HepG2 (cell line): ENCODE measurements around the gene TAAR9. TPM values are rescaled to one million over a fixed set of nuclear protein-coding genes. Genes with fewer than 3 reads are reported as not detected.

ENCODE experiments used
- FOXJ3 ChIP-seq: sonication (generic); formaldehyde crosslinking; IDR thresholded peaks from 2 replicates; pipeline ENCODE4 v1.4.0; 2020; ENCODE audit warnings: missing genetic modification reagents, mild to moderate bottlenecking, borderline replicate concordance
- NR1H2 ChIP-seq: sonication (generic); formaldehyde crosslinking; IDR thresholded peaks from 2 replicates; pipeline ENCODE4 v1.8.1; 2022; ENCODE audit warnings: low read depth, missing genetic modification reagents, borderline replicate concordance
- NRL ChIP-seq: sonication (generic); formaldehyde crosslinking; IDR thresholded peaks from 2 replicates; pipeline ENCODE4 v1.5.0; 2020; ENCODE audit warnings: missing genetic modification reagents, mild to moderate bottlenecking, moderate library complexity, borderline replicate concordance
- POLR2A ChIP-seq, 2 experiments: IDR thresholded peaks; 2 replicates each; pipeline ENCODE4 v1.6.1; 2011; ENCODE audit warnings: low read depth in 2 of 2, low read length in 2 of 2, mild to moderate bottlenecking in 1 of 2, moderate library complexity in 1 of 2; ENCODE audit not compliant: insufficient read depth in 1 of 2
- ZNF101 ChIP-seq: sonication (generic); formaldehyde crosslinking; IDR thresholded peaks from 2 replicates; pipeline ENCODE4 v1.4.0; 2020; ENCODE audit warnings: mild to moderate bottlenecking, low read depth, missing genetic modification reagents, borderline replicate concordance
- ZNF225 ChIP-seq: sonication (generic); formaldehyde crosslinking; IDR thresholded peaks from 2 replicates; pipeline ENCODE4 v1.4.0; 2020; ENCODE audit warnings: mild to moderate bottlenecking, missing genetic modification reagents
- ZNF335 ChIP-seq: sonication (generic); formaldehyde crosslinking; IDR thresholded peaks from 2 replicates; pipeline ENCODE4 v1.4.0; 2020; ENCODE audit warnings: missing genetic modification reagents
- ZNF350 ChIP-seq: sonication (generic); formaldehyde crosslinking; IDR thresholded peaks from 2 replicates; pipeline ENCODE4 v1.4.0; 2020; ENCODE audit warnings: mild to moderate bottlenecking, low read depth, missing genetic modification reagents, borderline replicate concordance
- ZNF891 ChIP-seq: sonication (generic); formaldehyde crosslinking; IDR thresholded peaks from 2 replicates; pipeline ENCODE4 v1.5.0; 2020; ENCODE audit warnings: mild to moderate bottlenecking, missing genetic modification reagents
- ZSCAN22 ChIP-seq: sonication (generic); formaldehyde crosslinking; IDR thresholded peaks from 2 replicates; pipeline ENCODE4 v1.4.0; 2020; ENCODE audit warnings: mild to moderate bottlenecking, missing genetic modification reagents
- polyA plus RNA-seq, 8 experiments: library from polyadenylated mRNA; depleted of rRNA in 3 of 8; stranded (reverse) in 7 of 8; unstranded in 1 of 8; fragments of >200 nt; fragmentation: Illumina TruSeq in 4 of 8; extraction: Trizol in 4 of 8; gene quantifications; 2 replicates each; pipeline versions ENCODE4 v1.2.1 to v1.2.3, GENCODE V29; 2011 to 2016; ENCODE audit warnings: low read depth in 4 of 8, missing spikeins in 1 of 8, mixed read lengths in 1 of 8; ENCODE audit not compliant: insufficient read depth in 1 of 8
- total RNA-seq, 5 experiments: library from RNA; depleted of rRNA; stranded (reverse); fragments of >200 nt; fragmentation: Illumina TruSeq; extraction: Trizol; gene quantifications; 2 replicates each; pipeline ENCODE4 v1.2.3, GENCODE V29; 2016; ENCODE audit warnings: low read depth in 1 of 5
- TF ChIP-seq, protein P1 (sequence below): sonication (generic); formaldehyde crosslinking; IDR thresholded peaks from 2 replicates; pipeline ENCODE4 v1.4.0; 2020; ENCODE audit warnings: mild to moderate bottlenecking, missing genetic modification reagents
- TF ChIP-seq, protein P2 (sequence below): sonication (generic); formaldehyde crosslinking; IDR thresholded peaks from 2 replicates; pipeline ENCODE4 v1.4.0; 2020; ENCODE audit warnings: missing genetic modification reagents, borderline replicate concordance
- TF ChIP-seq, protein P3 (sequence below): sonication (generic); formaldehyde crosslinking; IDR thresholded peaks from 2 replicates; pipeline ENCODE4 v1.4.0; 2020; ENCODE audit warnings: missing genetic modification reagents, low read depth, mild to moderate bottlenecking, borderline replicate concordance
- TF ChIP-seq, protein P4 (sequence below): sonication (generic); formaldehyde crosslinking; IDR thresholded peaks from 2 replicates; pipeline ENCODE4 v1.4.0; 2020; ENCODE audit warnings: mild to moderate bottlenecking, missing genetic modification reagents
- TF ChIP-seq, protein P5 (sequence below): sonication (generic); formaldehyde crosslinking; IDR thresholded peaks from 2 replicates; pipeline ENCODE4 v1.5.1; 2020; ENCODE audit warnings: missing genetic modification reagents, mild to moderate bottlenecking, borderline replicate concordance
- TF ChIP-seq, protein P6 (sequence below): sonication (generic); formaldehyde crosslinking; IDR thresholded peaks from 2 replicates; pipeline ENCODE4 v1.4.0; 2020; ENCODE audit warnings: missing genetic modification reagents
- TF ChIP-seq, protein P7 (sequence below): sonication (generic); formaldehyde crosslinking; IDR thresholded peaks from 2 replicates; pipeline ENCODE4 v1.4.0; 2020; ENCODE audit warnings: missing genetic modification reagents, borderline replicate concordance

TAAR9 gene
- total and polyA plus RNA-seq, 2 of the 13 experiments (the other 11 are each of a cell fraction or from before 2014, with no cell fraction given): 0.07 TPM; not detected in 1

DNA sequence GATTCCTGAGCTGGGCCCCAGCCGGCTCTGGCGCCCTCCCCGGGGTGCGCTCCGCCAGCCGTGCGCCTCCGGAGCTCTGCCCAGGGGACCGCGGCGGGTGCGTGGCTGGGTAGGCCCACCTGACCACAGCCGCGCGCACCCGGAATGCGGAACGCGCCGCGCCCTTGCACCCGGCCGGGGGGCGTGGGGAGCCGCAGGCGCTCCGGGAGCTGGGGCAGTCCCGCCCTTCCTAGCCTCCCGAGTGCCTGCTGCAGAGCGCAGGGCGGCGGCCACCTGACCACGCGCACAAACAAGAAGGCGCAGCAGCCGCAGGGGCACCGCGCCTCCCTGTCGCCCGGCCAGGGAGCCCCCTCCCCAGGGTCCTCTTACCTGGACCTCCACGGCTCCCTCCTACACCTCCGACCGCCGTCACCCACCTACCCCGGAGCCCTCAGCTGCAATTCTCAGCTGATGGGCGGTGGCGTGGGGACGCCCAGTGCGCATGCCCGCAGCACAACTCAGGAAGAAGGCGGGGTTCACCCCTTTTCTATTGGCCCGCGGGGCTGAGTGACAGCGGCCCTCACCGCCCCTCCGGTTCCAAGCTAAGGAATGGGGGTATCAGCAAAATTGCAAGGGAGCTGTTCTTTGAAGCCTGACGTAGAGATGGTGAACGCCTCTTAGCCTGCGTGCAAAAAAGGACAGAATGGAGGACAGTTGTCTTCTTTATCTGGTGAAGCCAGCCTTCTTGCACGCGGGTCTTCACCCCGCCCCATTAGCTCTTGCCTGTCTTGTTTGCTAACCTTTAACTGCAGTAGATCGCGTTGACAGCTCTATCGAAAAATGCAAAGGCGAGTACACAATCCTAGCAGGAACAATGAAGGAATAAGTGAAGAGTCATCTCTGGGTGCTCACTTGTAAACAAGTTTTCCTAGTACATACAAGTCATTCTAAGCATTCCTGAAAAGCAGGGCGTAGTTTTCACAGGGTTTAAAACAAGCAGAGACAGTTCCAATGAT lies 25.1 kb upstream of the TAAR9 start, which contains the start of gene STX7 (continued):
- TF ChIP-seq ZNF101 (CRISPR knock-in tag) (no peak), FOXJ3 (no peak), ZNF225 (CRISPR knock-in tag) (peak; percentile 93), POLR2A (IDR thresholded peaks at IDR 0.05; ENCODE audit: insufficient read depth in 1 of 2, low read depth in 2 of 2, low read length in 2 of 2) (peak; percentile 69 to 89), ZNF350 (peak; percentile 74; the same call in 1 of the 2 replicates), ZNF335 (CRISPR knock-in tag) (peak; percentile 74; the same call in 1 of the 2 replicates), ZNF891 (peak; percentile 68; the same call in 1 of the 2 replicates), NR1H2 (CRISPR knock-in tag) (no peak), ZSCAN22 (CRISPR knock-in tag) (no peak), NRL (CRISPR knock-in tag) (peak; percentile 65)
- TF ChIP-seq, protein P1, sequence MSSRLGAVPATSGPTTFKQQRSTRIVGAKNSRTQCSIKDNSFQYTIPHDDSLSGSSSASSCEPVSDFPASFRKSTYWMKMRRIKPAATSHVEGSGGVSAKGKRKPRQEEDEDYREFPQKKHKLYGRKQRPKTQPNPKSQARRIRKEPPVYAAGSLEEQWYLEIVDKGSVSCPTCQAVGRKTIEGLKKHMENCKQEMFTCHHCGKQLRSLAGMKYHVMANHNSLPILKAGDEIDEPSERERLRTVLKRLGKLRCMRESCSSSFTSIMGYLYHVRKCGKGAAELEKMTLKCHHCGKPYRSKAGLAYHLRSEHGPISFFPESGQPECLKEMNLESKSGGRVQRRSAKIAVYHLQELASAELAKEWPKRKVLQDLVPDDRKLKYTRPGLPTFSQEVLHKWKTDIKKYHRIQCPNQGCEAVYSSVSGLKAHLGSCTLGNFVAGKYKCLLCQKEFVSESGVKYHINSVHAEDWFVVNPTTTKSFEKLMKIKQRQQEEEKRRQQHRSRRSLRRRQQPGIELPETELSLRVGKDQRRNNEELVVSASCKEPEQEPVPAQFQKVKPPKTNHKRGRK (CRISPR knock-in tag): no peak
- TF ChIP-seq, protein P2, sequence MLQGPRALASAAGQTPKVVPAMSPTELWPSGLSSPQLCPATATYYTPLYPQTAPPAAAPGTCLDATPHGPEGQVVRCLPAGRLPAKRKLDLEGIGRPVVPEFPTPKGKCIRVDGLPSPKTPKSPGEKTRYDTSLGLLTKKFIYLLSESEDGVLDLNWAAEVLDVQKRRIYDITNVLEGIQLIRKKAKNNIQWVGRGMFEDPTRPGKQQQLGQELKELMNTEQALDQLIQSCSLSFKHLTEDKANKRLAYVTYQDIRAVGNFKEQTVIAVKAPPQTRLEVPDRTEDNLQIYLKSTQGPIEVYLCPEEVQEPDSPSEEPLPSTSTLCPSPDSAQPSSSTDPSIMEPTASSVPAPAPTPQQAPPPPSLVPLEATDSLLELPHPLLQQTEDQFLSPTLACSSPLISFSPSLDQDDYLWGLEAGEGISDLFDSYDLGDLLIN (CRISPR knock-in tag): peak; percentile 64; the same call in 1 of the 2 replicates
- TF ChIP-seq, protein P3, sequence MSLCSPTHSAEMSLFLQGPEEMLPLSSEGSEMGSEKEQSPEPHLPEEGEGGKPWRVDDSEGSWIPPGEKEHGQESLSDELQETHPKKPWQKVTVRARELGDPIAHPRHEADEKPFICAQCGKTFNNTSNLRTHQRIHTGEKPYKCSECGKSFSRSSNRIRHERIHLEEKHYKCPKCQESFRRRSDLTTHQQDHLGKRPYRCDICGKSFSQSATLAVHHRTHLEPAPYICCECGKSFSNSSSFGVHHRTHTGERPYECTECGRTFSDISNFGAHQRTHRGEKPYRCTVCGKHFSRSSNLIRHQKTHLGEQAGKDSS: peak; percentile 78
- TF ChIP-seq, protein P4, sequence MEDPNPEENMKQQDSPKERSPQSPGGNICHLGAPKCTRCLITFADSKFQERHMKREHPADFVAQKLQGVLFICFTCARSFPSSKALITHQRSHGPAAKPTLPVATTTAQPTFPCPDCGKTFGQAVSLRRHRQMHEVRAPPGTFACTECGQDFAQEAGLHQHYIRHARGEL (CRISPR knock-in tag): 0 out of 2 replicates have a peak, but pooled peaks have one; percentile 81
- TF ChIP-seq, protein P5, sequence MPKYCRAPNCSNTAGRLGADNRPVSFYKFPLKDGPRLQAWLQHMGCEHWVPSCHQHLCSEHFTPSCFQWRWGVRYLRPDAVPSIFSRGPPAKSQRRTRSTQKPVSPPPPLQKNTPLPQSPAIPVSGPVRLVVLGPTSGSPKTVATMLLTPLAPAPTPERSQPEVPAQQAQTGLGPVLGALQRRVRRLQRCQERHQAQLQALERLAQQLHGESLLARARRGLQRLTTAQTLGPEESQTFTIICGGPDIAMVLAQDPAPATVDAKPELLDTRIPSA (CRISPR knock-in tag): peak; percentile 94; the same call in 1 of the 2 replicates
- TF ChIP-seq, protein P6, sequence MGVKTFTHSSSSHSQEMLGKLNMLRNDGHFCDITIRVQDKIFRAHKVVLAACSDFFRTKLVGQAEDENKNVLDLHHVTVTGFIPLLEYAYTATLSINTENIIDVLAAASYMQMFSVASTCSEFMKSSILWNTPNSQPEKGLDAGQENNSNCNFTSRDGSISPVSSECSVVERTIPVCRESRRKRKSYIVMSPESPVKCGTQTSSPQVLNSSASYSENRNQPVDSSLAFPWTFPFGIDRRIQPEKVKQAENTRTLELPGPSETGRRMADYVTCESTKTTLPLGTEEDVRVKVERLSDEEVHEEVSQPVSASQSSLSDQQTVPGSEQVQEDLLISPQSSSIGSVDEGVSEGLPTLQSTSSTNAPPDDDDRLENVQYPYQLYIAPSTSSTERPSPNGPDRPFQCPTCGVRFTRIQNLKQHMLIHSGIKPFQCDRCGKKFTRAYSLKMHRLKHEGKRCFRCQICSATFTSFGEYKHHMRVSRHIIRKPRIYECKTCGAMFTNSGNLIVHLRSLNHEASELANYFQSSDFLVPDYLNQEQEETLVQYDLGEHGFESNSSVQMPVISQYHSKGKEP (CRISPR knock-in tag): no peak
- TF ChIP-seq, protein P7, sequence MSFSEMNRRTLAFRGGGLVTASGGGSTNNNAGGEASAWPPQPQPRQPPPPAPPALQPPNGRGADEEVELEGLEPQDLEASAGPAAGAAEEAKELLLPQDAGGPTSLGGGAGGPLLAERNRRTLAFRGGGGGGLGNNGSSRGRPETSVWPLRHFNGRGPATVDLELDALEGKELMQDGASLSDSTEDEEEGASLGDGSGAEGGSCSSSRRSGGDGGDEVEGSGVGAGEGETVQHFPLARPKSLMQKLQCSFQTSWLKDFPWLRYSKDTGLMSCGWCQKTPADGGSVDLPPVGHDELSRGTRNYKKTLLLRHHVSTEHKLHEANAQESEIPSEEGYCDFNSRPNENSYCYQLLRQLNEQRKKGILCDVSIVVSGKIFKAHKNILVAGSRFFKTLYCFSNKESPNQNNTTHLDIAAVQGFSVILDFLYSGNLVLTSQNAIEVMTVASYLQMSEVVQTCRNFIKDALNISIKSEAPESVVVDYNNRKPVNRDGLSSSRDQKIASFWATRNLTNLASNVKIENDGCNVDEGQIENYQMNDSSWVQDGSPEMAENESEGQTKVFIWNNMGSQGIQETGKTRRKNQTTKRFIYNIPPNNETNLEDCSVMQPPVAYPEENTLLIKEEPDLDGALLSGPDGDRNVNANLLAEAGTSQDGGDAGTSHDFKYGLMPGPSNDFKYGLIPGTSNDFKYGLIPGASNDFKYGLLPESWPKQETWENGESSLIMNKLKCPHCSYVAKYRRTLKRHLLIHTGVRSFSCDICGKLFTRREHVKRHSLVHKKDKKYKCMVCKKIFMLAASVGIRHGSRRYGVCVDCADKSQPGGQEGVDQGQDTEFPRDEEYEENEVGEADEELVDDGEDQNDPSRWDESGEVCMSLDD: 0 out of 2 replicates have a peak, but pooled peaks have one; percentile 60
